Posterior vena cava (tissue), 2 donors: ENCODE measurements around the gene USP30. TPM values are rescaled to one million over a fixed set of nuclear protein-coding genes. Genes with fewer than 3 reads are reported as not detected.
"Not testable (repeated sequence)": the region's sequence is repeated elsewhere in the genome, so short reads cannot be mapped to it uniquely, and the experiment has no call there.

Experiments
- DNase-seq: peaks from one replicate; pipeline ENCODE4 v3.0.0-alpha.2; 2020; ENCODE audit warnings: low spot score
- intact Hi-C, 2 donors: fragments of 100-400 bp; cut with DNase I; formaldehyde crosslinking; loops; one replicate each; pipeline versions ENCODE4 v1.14.1 to v1.14.2; 2022 to 2023
- total RNA-seq, 2 donors: library from RNA; stranded (reverse); fragmentation: NEBNext Ultra II Directional; extraction: Animal tissue kit (Norgen Biotek cat#: 25700); gene quantifications; one replicate each; pipeline ENCODE4 v1.2.1, GENCODE V29; 2021
- donor health status: DM: yes; HTN: yes; CAD: no.
- donor health status: DM: yes; HTN: yes; CAD: no.

USP30 gene
- total RNA-seq, 2 donors from 2014 or later: 8.1 to 8.3 TPM

DNA sequence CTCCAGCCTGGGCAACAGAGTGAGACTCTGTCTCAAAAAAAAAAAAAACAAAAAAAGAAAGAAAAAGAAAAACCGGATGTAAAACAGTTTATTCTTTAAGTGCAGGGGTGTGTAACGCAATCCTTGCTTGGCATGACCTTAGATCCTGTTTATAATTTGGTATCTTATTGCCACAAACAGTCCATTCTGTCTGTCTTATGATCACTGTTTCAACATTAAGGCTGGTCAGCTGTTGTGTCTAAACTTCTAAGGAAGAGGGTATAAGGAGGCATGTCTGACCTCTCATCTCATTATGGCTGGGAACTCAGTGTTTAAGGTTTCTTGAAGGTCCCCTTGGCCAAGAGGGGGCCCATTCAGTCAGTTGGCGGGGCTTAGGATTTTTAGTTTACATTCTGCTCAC is 3.7 kb upstream of the USP30 start:
- intact Hi-C loops, DNase-seq: not testable (repeated sequence)

DNA sequence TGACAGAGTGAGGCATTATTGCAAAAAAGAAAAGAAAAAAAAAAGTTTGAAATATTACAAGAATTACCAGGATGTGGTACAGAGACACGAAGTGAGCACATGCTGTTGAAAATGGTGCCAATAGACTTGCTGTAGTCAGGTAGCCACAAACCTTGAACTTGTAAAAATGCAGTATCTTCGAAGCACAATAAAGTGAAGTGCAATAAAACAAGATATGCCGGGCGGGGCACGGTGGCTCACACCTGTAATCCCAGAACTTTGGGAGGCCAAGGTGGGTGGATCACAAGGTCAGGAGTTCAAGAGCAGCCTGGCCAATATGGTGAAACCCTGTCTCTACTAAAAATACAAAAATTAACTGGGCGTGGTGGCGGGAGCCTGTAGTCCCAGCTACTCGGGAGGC is 2.6 kb upstream of the USP30 start:
- DNase-seq, intact Hi-C loops: not testable (repeated sequence)

- no peak for DNase-seq
- intact Hi-C loops: no loop called here
Observed at GRCh38 chr12:109052097-109052413, 321 bp upstream of the USP30 start.

GRCh38 chr12:109053382-109054123 is 1.2 kb downstream of the USP30 start:
- no peak for DNase-seq
- intact Hi-C loops: no loop called here

- intact Hi-C loops: not testable (repeated sequence)
Observed at GRCh38 chr12:109054124-109054513, 1.7 kb downstream of the USP30 start.

GRCh38 chr12:109054520-109054919 is 2.1 kb downstream of the USP30 start:
- DNase-seq: no peak
- intact Hi-C loops: no loop called here

More at GRCh38 chr12:109054124-109054513, 1.7 kb downstream of the USP30 start:
- not testable (repeated sequence) for DNase-seq

DNA sequence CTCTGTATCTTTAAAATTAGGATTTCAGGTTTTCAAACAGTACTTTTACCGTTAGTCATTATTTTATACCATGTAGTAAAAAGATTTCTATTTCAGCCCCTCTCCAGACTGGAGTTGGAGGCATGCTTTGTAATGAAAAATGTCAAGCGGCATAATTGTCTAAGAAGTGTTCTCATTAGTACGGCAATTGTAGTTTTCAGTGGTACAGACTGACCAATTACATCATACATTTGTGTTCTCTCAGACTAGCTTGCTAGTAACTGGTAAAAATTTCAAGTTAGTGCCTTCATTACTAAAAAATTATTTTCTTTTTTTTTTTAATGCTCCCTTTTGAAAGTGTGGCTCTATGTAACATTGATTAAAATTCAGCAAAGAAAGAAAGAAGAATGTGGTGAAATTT is 4.5 kb downstream of the USP30 start:
- intact Hi-C loops: no loop called here
- DNase-seq: no peak

- intact Hi-C loops: no loop called here
- no peak for DNase-seq
Observed at GRCh38 chr12:109057376-109057775, 5.0 kb downstream of the USP30 start.

GRCh38 chr12:109058773-109059172 is 6.4 kb downstream of the USP30 start:
- no peak for DNase-seq
- intact Hi-C loops: no loop called here

DNA sequence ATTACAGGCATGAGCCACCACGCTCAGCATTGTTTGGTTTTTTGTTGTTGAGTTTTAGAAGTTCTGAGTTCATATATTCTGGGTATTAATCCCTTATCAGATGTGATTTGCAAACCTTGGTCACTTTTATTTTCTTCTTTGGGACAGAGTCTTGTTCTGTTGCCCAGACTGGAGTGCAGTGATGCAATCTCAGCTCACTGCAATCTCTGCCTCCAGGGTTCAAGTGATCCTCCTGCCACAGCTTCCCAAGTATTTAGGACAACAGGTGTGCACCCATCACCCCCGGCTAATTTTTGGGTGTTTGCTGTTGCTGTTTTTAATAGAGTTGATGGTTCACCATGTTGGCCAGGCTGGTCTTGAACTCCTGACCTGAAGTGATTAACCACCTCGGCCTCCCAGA is 11.8 kb downstream of the USP30 start:
- DNase-seq: no peak
- intact Hi-C loops: no loop called here

GRCh38 chr12:109065154-109065852 is 12.9 kb downstream of the USP30 start:
- no peak for DNase-seq
- intact Hi-C loops: no loop called here

GRCh38 chr12:109065853-109066193 is 13.4 kb downstream of the USP30 start:
- no peak for DNase-seq
- intact Hi-C loops: no loop called here

DNA sequence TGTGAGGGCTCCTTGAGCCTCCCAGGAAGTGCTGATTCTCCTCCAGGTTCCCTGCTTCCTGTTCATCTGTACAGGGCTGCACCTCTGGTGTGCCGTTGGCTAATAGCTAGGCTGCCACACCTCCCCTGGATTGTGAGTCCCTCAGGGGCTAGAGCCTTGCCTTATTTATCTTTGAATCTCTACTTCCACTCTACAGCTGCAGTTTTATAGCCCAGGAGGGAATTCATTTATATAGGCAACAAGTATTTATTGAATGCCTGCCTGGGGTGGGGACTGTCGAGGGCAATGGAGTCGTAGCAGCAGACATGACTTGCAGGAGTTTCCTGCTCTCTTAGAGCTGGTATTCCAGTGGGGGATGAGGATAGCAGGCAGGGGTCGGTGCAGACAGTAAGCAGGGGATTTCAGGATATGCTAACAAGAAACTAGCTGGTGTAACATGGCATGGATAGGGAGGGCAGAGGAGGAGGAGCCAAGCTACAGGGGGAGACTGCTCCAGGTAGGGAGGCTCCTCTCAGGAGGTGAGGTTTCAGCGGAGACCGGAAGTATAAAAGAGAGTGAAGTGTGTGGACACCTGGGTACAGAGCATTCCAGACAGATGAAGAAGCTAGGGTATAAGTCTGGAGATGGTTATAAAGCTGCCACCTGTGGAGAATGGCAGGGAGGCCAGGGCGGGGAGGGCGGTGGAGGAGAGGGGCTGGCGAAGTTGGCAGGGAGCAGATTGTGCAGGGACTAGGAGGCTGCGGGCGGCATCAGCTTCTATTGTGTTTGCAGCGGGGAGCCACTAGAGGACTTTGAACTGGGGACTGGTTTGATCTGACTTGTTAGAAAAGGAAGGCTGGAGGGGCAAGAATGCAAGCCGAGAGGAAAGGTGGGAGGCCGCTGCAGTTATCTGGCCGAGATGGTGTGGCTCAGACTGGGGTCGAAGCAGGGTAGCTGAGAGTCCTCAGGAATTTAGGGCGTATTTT is 17.2 kb downstream of the USP30 start:
- intact Hi-C loops: no loop called here
- DNase-seq: no peak

- intact Hi-C loops: no loop called here
- DNase-seq: no peak
Observed at GRCh38 chr12:109074866-109075265, 22.5 kb downstream of the USP30 start.

DNA sequence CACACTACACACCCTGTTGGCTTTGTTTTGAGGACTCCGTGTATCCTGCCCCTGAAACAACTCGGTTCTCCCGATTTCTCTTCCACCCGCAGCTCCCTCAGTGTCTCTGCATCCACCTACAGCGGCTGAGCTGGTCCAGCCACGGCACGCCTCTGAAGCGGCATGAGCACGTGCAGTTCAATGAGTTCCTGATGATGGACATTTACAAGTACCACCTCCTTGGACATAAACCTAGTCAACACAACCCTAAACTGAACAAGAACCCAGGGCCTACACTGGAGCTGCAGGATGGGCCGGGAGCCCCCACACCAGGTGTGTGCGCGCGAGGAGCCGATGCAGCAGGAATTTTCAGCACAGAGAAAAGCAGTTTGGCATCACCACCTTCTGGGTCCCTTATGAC is 30.4 kb downstream of the USP30 start:
- intact Hi-C loops: no loop called here
- no peak for DNase-seq

DNA sequence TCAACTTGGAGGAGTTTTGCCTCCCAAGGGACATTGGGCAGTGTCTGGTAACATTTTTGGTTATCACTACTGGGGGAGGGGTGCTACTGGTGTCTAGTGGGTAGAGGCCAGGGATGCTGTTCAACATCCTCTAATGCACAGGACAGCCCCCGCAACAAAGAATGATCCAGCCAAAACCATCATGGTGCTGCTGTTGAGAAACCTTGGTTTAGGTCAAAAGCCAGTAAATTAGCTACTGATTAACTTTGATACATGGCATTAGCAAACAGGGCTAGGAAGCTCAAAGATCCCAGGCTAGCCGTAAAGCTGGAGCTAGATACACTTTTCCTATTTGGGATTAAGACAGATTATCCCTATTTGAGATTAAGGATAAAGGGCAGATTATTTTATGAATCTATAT is 32.0 kb downstream of the USP30 start:
- intact Hi-C loops: no loop called here
- DNase-seq: no peak

DNA sequence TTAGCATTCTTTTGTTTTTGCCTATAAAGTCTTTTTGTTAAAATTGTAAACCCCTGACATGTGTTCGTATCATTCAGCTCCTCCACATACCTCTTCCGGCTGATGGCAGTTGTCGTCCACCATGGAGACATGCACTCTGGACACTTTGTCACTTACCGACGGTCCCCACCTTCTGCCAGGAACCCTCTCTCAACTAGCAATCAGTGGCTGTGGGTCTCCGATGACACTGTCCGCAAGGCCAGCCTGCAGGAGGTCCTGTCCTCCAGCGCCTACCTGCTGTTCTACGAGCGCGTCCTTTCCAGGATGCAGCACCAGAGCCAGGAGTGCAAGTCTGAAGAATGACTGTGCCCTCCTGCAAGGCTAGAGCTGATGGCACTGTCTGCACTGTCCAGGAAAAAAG is 33.2 kb downstream of the USP30 start:
- intact Hi-C loops: no loop called here
- DNase-seq: no peak

DNA sequence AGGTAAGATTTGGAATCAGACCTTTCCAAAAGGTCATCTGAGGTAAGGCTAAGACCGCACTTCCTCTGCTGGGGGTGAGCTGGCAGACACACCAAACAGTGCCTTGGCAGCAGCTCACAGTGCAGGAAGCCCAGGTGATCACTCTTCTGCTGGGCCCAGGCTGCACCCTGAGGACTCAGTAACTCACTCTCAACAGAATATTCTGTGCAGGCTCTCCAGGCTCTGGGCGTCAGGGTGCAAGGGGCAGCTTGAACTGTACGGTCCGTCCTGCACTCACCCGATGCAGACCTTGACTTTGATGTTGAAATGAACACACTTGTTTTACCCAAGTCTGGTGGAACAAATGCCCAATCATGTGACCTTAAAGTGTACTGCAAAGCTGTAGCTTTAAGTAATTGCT is 34.9 kb downstream of the USP30 start:
- intact Hi-C loops: no loop called here
- DNase-seq: no peak

DNA sequence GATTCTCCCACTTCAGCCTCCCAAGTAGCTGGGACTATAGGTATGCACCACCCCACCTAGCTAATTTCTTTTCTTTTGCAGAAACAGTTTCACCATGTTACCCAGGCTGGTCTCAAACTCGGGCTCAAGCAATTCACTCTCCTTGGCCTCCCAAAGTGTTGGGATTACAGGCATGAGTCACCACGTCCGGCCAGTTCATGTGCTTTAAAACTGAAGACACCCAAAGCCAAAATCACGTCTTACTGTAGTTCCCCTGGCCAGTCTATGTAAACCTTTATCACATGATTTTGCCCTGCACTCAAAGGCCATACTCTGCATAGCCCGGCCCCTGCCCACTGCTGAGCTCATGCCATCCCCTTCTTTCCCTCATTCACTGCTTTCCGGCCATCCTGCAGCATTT is 36.4 kb downstream of the USP30 start:
- DNase-seq: no peak
- intact Hi-C loops: no loop called here

DNA sequence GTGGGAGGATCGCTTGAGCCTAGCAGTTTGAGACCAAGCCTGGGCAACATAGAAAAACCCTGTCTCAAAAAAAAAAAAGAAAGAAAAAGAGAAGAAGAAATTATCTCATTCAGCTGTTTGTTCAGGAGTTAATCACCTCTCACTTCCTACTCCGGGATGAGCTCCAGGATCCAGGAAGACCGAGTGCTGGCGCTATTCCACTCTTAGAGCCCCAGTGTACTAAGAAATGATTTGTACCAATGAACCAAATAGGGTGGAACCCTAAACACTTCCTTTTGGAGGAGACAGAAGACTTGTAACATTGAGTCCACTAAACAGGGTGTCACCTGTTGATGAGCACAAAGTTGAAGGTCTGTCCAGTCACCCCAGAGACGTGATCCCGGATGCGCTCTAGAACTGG is 37.3 kb downstream of the USP30 start:
- DNase-seq: no peak
- intact Hi-C loops: loop anchor here (10.0 kb wide), 1 partner anchor 525 kb away; the partner anchor contains the start of genes ISCU (in 2 of the 2) and SART3 (in 2 of the 2)
